COLO668 (cell line): ENCODE data around the gene HTR1D.
"Not testable (repeated sequence)": the region's sequence is repeated elsewhere in the genome, so short reads cannot be mapped to it uniquely, and the experiment has no call there.

Source experiments
- DNase-seq: peaks from one replicate; lab custom pipeline; 2025; ENCODE audit not compliant: unreplicated experiment; lab: John Stamatoyannopoulos, UW

Gene HTR1D

GRCh38 chr1:23216771-23217420, 406 bp downstream of the HTR1D start:
- DNase-seq: peak; percentile 68

GRCh38 chr1:23215751-23216449, 1.4 kb downstream of the HTR1D start:
- DNase-seq: no peak

GRCh38 chr1:23215291-23215690, 2.0 kb downstream of the HTR1D start:
- no peak for DNase-seq

- DNase-seq: no peak
Observed at GRCh38 chr1:23214640-23215039, 2.7 kb downstream of the HTR1D start.

- DNase-seq: no peak
Observed at GRCh38 chr1:23211955-23212354, 5.3 kb downstream of the HTR1D start.

- DNase-seq: no peak
Observed at GRCh38 chr1:23210963-23211362, 6.3 kb downstream of the HTR1D start.

GRCh38 chr1:23210351-23210785, 6.9 kb downstream of the HTR1D start:
- DNase-seq: peak; percentile 49

GRCh38 chr1:23209770-23210169, 7.5 kb downstream of the HTR1D start:
- DNase-seq: no peak

- DNase-seq: no peak
Observed at GRCh38 chr1:23208527-23208926, 8.8 kb downstream of the HTR1D start.

- DNase-seq: not testable (repeated sequence)
Observed at GRCh38 chr1:23207733-23208132, 9.6 kb downstream of the HTR1D start.

- no peak for DNase-seq
Observed at GRCh38 chr1:23202263-23202749, 15.0 kb downstream of the HTR1D start.

- DNase-seq: no peak
Observed at GRCh38 chr1:23200883-23201282, 16.4 kb downstream of the HTR1D start.

GRCh38 chr1:23198373-23198772, 18.9 kb downstream of the HTR1D start:
- DNase-seq: no peak

- DNase-seq: no peak
Observed at GRCh38 chr1:23196627-23197328, 20.5 kb downstream of the HTR1D start.

GRCh38 chr1:23194119-23194984, 22.9 kb downstream of the HTR1D start:
- DNase-seq: no peak

- DNase-seq: no peak
Observed at GRCh38 chr1:23193391-23194118, 23.7 kb downstream of the HTR1D start.

GRCh38 chr1:23191199-23191598, 26.1 kb downstream of the HTR1D start:
- DNase-seq: no peak

- peak; percentile 59 for DNase-seq
Observed at GRCh38 chr1:23188936-23189452, 28.3 kb downstream of the HTR1D start.

GRCh38 chr1:23188434-23188884, 28.8 kb downstream of the HTR1D start:
- peak; percentile 87 for DNase-seq

- DNase-seq: peak; percentile 76
Observed at GRCh38 chr1:23187637-23188036, 29.7 kb downstream of the HTR1D start.
